Body of pancreas (tissue), 4 donors: ENCODE results near the gene ZBTB16. TPM values are rescaled to one million over a fixed set of nuclear protein-coding genes. Genes with fewer than 3 reads are reported as not detected.

Experiments
- ATAC-seq: fragments of 150-250 bp; one replicate; pipeline ENCODE4 v1.9.1; 2016
- DNase-seq, 4 donors: peaks; one replicate each; pipeline ENCODE4 v3.0.0-alpha.2; 2019
- H3K27ac ChIP-seq, 4 donors: fragments of 200-600 bp; sonication (generic); 1 replicate in 3 of 4; 2 replicates in 1 of 4; pipeline versions ENCODE4 v1.5.1 to v1.6.1; 2016 to 2019; ENCODE audit warnings: mild to moderate bottlenecking in 1 of 4, mixed read lengths in 1 of 4, moderate library complexity in 1 of 4
- H3K27me3 ChIP-seq, 2 donors: fragments of 200-600 bp; sonication (generic); one replicate each; pipeline ENCODE4 v1.6.0; 2016; ENCODE audit warnings: mild to moderate bottlenecking in 1 of 2
- H3K36me3 ChIP-seq, 2 donors: fragments of 200-600 bp; sonication (generic); replicated peaks in 1 of 2; 2 replicates each; pipeline ENCODE4 v1.5.1; 2016; ENCODE audit warnings: low read depth in 2 of 2; ENCODE audit not compliant: insufficient read depth in 1 of 2
- H3K4me1 ChIP-seq: fragments of 200-600 bp; sonication (generic); one replicate; pipeline ENCODE4 v1.6.0; 2016
- H3K4me3 ChIP-seq, 2 donors: fragments of 200-600 bp; sonication (generic); 1 replicate in 1 of 2; 2 replicates in 1 of 2; pipeline ENCODE4 v1.5.1; 2016 to 2019
- H3K9me3 ChIP-seq, 3 donors: fragments of 200-600 bp; sonication (generic); 1 replicate in 2 of 3; 2 replicates in 1 of 3; pipeline ENCODE4 v1.5.1; 2016
- POLR2A ChIP-seq, 3 donors: fragments of 450-650 bp; IDR thresholded peaks; one replicate each; pipeline ENCODE4 v1.6.1; 2016; ENCODE audit warnings: antibody characterized with exemption in 3 of 3, mild to moderate bottlenecking in 2 of 3
- WGBS, 2 donors: methylation state at CpG; one replicate each; pipeline ENCODE4 v1.1.5; 2017; 5-methylcytosine and 5-hydroxymethylcytosine counted together
- intact Hi-C: fragments of 100-400 bp; cut with DNase I; formaldehyde crosslinking; loops from one replicate; pipeline ENCODE4 v1.15.1; 2023
- total RNA-seq, 2 donors: library from RNA; depleted of rRNA; stranded (reverse); fragments of >200 nt; gene quantifications; one replicate each; pipeline ENCODE4 v1.1.0, GENCODE V29; 2016
- TF ChIP-seq, protein P1 (sequence below), 7 experiments: fragments of 450-650 bp in 4 of 7; fragments of 200-600 bp in 3 of 7; sonication (generic) in 3 of 7; IDR thresholded peaks; one replicate each; pipeline ENCODE4 v1.5.1; 2016 to 2019; ENCODE audit warnings: antibody characterized with exemption in 7 of 7

ZBTB16 gene
- total RNA-seq, 2 donors from 2014 or later: 96.5 to 150 TPM

DNA sequence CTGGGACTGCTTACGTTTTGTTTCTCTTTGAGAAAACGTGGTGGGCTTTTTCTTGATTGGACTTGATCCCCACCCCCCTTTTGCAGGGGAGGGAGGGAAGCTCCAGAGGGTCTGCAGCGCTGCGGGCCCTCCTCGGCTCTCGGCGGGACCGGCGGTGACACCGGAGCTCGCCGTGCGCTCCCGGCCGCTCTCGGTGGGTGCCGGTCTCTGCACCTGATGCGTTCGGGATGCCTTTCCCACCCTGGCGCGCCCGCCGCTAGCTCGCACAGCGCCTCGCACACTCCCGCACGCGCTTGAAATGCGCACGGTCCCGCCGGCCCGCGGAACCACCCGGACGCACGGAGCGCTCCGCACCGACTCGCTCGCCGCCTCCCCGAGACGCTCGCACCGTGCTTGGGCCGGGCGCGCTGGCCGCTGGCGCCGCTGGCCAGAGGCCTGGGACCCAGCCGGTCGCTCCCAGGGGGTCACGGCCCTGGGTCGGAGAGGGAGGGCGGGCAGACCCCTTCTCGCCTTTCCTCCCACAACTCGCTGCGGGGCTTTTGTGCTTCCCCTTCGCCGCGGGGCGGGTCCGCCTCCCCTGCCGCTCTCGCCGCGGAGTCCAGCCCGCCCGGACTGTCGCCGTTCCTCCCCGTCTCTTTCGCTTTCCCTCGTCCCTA is 1.0 kb downstream of the ZBTB16 start:
- intact Hi-C loops: loop anchor here (5.0 kb wide), 1 partner anchor 37 kb away; no protein-coding TSS in a partner anchor
- TF ChIP-seq POLR2A (IDR thresholded peaks at IDR 0.05): peak; percentile 33 to 40 (median 40)
- TF ChIP-seq, protein P1, sequence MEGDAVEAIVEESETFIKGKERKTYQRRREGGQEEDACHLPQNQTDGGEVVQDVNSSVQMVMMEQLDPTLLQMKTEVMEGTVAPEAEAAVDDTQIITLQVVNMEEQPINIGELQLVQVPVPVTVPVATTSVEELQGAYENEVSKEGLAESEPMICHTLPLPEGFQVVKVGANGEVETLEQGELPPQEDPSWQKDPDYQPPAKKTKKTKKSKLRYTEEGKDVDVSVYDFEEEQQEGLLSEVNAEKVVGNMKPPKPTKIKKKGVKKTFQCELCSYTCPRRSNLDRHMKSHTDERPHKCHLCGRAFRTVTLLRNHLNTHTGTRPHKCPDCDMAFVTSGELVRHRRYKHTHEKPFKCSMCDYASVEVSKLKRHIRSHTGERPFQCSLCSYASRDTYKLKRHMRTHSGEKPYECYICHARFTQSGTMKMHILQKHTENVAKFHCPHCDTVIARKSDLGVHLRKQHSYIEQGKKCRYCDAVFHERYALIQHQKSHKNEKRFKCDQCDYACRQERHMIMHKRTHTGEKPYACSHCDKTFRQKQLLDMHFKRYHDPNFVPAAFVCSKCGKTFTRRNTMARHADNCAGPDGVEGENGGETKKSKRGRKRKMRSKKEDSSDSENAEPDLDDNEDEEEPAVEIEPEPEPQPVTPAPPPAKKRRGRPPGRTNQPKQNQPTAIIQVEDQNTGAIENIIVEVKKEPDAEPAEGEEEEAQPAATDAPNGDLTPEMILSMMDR (IDR thresholded peaks at IDR 0.05): peak in 1 of 7 experiments; percentile 11
- DNase-seq (peak in 3 of 4 donors; percentile 49 to 58 (median 54)), ATAC-seq (peak; percentile 19)
- Histone ChIP-seq H3K9me3 (no peaks in the 10 kb centered on the region), H3K4me3 (peak overlapping the region; percentile 95 to 98), H3K27me3 (no peaks in the 10 kb centered on the region), H3K27ac (peak overlapping the region; percentile 84 to 100 (median 96)), H3K36me3 (peaks cover 10 to 13% of the 10 kb centered on the region in 2 donors), H3K4me1 (peaks cover 62% of the 10 kb centered on the region)
- WGBS, 2 donors: 0% methylated on average over 43 to 77 of the region's 78 CpGs

DNA sequence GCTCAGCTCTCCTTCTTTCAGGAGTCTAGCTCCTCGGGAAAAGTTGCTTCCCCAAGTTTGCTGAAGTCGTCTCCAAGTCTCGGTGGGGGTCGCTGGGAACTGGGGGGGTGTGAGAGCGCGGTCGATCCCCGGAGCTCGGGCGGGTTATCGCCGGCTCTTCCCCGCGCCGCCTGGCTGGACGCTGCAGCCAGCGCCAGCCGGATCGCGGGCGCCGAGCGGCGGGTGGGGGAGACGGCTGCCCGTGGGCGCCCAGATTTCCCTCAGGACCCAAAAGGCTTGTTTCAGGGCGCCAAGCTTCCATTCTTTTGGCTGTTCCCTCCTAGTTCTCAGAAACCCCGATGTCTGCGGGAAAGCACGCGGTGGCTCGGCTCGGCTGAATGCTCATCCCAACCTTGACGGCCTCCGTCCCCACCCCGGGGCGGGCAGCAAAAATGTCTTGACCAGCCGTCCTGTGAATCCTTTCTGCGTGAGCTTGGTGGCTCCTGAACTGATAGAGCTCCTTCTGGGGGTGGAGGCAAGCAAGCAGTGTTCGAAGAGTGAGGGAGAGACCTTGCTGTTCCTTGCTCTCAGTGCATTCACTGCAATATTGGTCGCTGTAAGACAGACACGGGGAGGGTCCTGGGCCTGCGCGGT is 1.7 kb downstream of the ZBTB16 start:
- WGBS, 2 donors: 0 to 2% methylated on average over 23 to 45 of the region's 45 CpGs
- no peak for DNase-seq
- ATAC-seq: peak; percentile 6
- intact Hi-C loops: loop anchor here (5.0 kb wide), 1 partner anchor 36 kb away; no protein-coding TSS in a partner anchor
- peak overlapping the region; percentile 95 to 98 for H3K4me3 ChIP-seq
- peaks cover 68% of the 10 kb centered on the region for H3K4me1 ChIP-seq
- no peaks in the 10 kb centered on the region for H3K9me3 ChIP-seq
- no peaks in the 10 kb centered on the region for H3K27me3 ChIP-seq
- TF ChIP-seq, protein P1 (IDR thresholded peaks at IDR 0.05): peak in 1 of 7 experiments; percentile 15
- TF ChIP-seq POLR2A (IDR thresholded peaks at IDR 0.05): peak; percentile 31 to 63 (median 60)
- H3K36me3 ChIP-seq: peaks cover 13 to 15% of the 10 kb centered on the region in 2 donors
- peak overlapping the region; percentile 84 to 100 (median 96) for H3K27ac ChIP-seq

DNA sequence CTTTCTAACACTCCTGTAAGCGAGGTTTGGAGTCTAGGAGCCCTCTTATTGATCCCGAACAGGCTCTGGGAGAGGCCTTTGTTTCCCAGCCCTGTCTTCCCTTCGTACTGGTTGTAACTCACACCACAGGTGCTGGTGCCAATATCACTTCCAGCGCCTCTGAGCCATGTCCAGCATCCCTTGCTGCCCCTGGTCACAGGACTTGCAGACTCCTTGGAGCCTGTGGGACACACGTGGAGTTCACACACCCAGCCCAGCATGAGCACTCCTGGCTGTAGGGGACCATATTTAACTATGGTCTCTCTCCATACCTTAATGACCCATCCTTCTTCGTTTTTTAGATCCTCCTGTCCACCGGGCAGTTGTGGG is 2.2 kb downstream of the ZBTB16 start:
- peaks cover 73% of the 10 kb centered on the region for H3K4me1 ChIP-seq

DNA sequence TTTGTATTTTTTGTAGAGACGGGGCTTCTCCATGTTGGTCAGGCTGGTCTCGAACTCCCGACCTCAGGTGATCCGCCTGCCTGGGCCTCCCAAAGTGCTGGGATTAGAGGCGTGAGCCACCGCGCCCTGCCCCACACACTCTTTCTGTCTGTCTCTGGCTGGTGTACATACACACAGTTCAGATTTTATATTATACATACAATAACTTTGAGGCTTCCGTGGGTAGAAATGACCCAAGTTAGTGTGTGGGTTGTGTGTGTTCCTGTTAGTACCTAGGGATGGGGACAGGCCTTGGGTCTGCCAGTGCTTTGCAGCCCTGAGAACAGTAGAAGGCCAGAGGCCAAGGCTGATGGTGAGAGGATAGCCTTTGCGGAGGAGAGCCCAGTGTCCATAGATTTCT is 2.8 kb downstream of the ZBTB16 start:
- no peak for DNase-seq
- H3K9me3 ChIP-seq: no peaks in the 10 kb centered on the region
- ATAC-seq: no peak
- H3K36me3 ChIP-seq: peaks cover 17 to 21% of the 10 kb centered on the region in 2 donors
- intact Hi-C loops: loop anchor here (5.0 kb wide), 1 partner anchor 35 kb away; no protein-coding TSS in a partner anchor
- H3K4me1 ChIP-seq: peaks cover 73% of the 10 kb centered on the region
- TF ChIP-seq, protein P1 (IDR thresholded peaks at IDR 0.05): no peak
- no peak for TF ChIP-seq POLR2A (IDR thresholded peaks at IDR 0.05)
- no peak overlapping the region for H3K4me3 ChIP-seq
- H3K27ac ChIP-seq: peak overlapping the region in 1 of 4 donors; percentile 96
- no peaks in the 10 kb centered on the region for H3K27me3 ChIP-seq
- WGBS, 2 donors: 94 to 96% methylated on average over 9 of the region's 9 CpGs

More for the DNA sequence above, 2.2 kb downstream of the ZBTB16 start:
- H3K27me3 ChIP-seq: no peaks in the 10 kb centered on the region
- intact Hi-C loops: loop anchor here (5.0 kb wide), 1 partner anchor 36 kb away; no protein-coding TSS in a partner anchor
- H3K9me3 ChIP-seq: no peaks in the 10 kb centered on the region
- H3K4me3 ChIP-seq: peak overlapping the region in 1 of 2 donors; percentile 95
- H3K27ac ChIP-seq: peak overlapping the region; percentile 84 to 100 (median 96)
- no peak for ATAC-seq
- WGBS, 2 donors: 24 to 25% methylated on average over 7 of the region's 7 CpGs
- DNase-seq: peak; percentile 59 to 73 (median 64)
- peaks cover 13 to 16% of the 10 kb centered on the region in 2 donors for H3K36me3 ChIP-seq
- TF ChIP-seq, protein P1 (IDR thresholded peaks at IDR 0.05): no peak
- peak; percentile 1 to 58 (median 55) for TF ChIP-seq POLR2A (IDR thresholded peaks at IDR 0.05)
